Measurements from ENCODE around the gene ZNF616. TPM values are rescaled to one million over a fixed set of nuclear protein-coding genes. Genes with fewer than 3 reads are reported as not detected.

ZNF616 gene
- 7.2 TPM for total RNA-seq
- long read RNA-seq, full-length matches to known transcripts = 1 of 1 reads
- long read RNA-seq, partial matches to known transcripts = 0 of 1 reads
- long read RNA-seq, other reads (novel, unspliced or antisense) = 0 of 1 reads

GRCh38 chr19:52139252-52140031 lies at the start of gene ZNF616:
Gene ZNF616, minus strand, starts transcription at chr19:52139938. Its CDS starts 9,426 bp downstream, at chr19:52130512.
- peak; percentile 99 for DNase-seq (ENCODE audit: low spot score)

GRCh38 chr19:52188822-52189734 lies 49.3 kb upstream of the ZNF616 start:
- DNase-seq (ENCODE audit: low spot score) = no peak

- no peak for DNase-seq (ENCODE audit: low spot score)
Observed at GRCh38 chr19:52187407-52187806, 47.7 kb upstream of the ZNF616 start.

- no peak for DNase-seq (ENCODE audit: low spot score)
Observed at GRCh38 chr19:52176574-52176973, 36.8 kb upstream of the ZNF616 start.

- DNase-seq (ENCODE audit: low spot score) = no peak
Observed at GRCh38 chr19:52172347-52172746, 32.6 kb upstream of the ZNF616 start.

GRCh38 chr19:52171321-52172169 lies 31.8 kb upstream of the ZNF616 start, which contains the start of gene ZNF836:
Gene ZNF836, minus strand, starts transcription at chr19:52171621. Its CDS starts 3,549 bp downstream, at chr19:52168072.
- DNase-seq (ENCODE audit: low spot score) = peak; percentile 95

- no peak for DNase-seq (ENCODE audit: low spot score)
Observed at GRCh38 chr19:52170863-52171320, 31.2 kb upstream of the ZNF616 start.

- no peak for DNase-seq (ENCODE audit: low spot score)
Observed at GRCh38 chr19:52170304-52170703, 30.6 kb upstream of the ZNF616 start.

GRCh38 chr19:52155596-52156359 lies 16.0 kb upstream of the ZNF616 start:
- DNase-seq (ENCODE audit: low spot score) = no peak

GRCh38 chr19:52148256-52148655 lies 8.5 kb upstream of the ZNF616 start:
- no peak for DNase-seq (ENCODE audit: low spot score)

GRCh38 chr19:52142001-52142595 lies 2.4 kb upstream of the ZNF616 start:
- no peak for DNase-seq (ENCODE audit: low spot score)

- no peak for DNase-seq (ENCODE audit: low spot score)
Observed at GRCh38 chr19:52141203-52141602, 1.5 kb upstream of the ZNF616 start.

- no peak for DNase-seq (ENCODE audit: low spot score)
Observed at GRCh38 chr19:52140032-52140710, 433 bp upstream of the ZNF616 start.

- DNase-seq (ENCODE audit: low spot score) = no peak
Observed at GRCh38 chr19:52138983-52139251, 821 bp downstream of the ZNF616 start.

- no peak for DNase-seq (ENCODE audit: low spot score)
Observed at GRCh38 chr19:52138278-52138982, 1.3 kb downstream of the ZNF616 start.

GRCh38 chr19:52120286-52120685 lies 19.5 kb downstream of the ZNF616 start:
- DNase-seq (ENCODE audit: low spot score) = no peak

GRCh38 chr19:52115526-52116053 lies 24.1 kb downstream of the ZNF616 start:
- DNase-seq (ENCODE audit: low spot score) = no peak

- DNase-seq (ENCODE audit: low spot score) = no peak
Observed at GRCh38 chr19:52114691-52115090, 25.0 kb downstream of the ZNF616 start.

Data from mesenteric fat pad (tissue), 1 donor.